ENCODE results near the gene RASEF. TPM values are rescaled to one million over a fixed set of nuclear protein-coding genes. Genes with fewer than 3 reads are reported as not detected.

The RASEF gene
- total and polyA plus RNA-seq, 2 of the 4 experiments (the other 2 are of a cell fraction), result under 0.01 to 0.05 TPM

DNA sequence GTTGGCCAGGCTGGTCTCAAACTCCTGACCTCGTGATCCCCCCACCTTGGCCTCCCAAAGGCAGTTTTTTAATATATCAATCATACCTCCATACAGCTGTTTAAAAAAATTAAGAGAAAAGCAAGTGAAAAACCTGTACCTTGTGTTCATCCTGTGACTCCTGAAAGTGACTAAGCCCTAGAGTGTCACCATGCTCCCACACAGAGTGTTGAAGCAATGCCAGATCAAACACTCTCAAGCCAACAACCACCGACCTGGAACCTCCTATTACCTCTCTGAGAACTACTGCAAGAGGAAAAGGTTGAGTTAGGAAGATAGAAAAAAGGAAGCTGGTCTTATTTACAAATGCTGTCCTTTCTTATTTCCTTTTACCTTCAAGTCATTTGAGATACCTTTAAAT, 123.5 kb downstream of the RASEF start:
- Histone ChIP-seq H2BK15ac (ENCODE audit: low read depth, low read length) (no peak overlapping the region), H4K91ac (ENCODE audit: insufficient read depth, low read depth, low read length) (no peak overlapping the region), H3K79me1 (ENCODE audit: low read depth in 1 of 2, low read length in 2 of 2) (no peaks in the 10 kb centered on the region), H3K27ac (ENCODE audit: insufficient read depth, low read length) (no peak overlapping the region), H2AK9ac (replicated peaks; ENCODE audit: low read depth, low read length, poor library complexity) (no peak overlapping the region), H2AK5ac (ENCODE audit: low read depth, low read length) (no peak overlapping the region), H4K8ac (ENCODE audit: low read depth in 2 of 2, low read length in 2 of 2) (no peak overlapping the region), H3K9me1 (ENCODE audit: insufficient read depth, low read length) (no peaks in the 10 kb centered on the region), H2AFZ (replicated peaks; ENCODE audit: low read length, poor library complexity) (no peak overlapping the region), H3K27me3 (ENCODE audit: control insufficient read depth, insufficient read depth, low read length) (no peaks in the 10 kb centered on the region), H3K4ac (ENCODE audit: low read depth, low read length) (no peak overlapping the region), H3K36me3 (ENCODE audit: control insufficient read depth, insufficient read depth, low read length) (no peaks in the 10 kb centered on the region), H2BK20ac (ENCODE audit: low read depth, low read length) (no peak overlapping the region), H3K4me1 (ENCODE audit: control insufficient read depth, insufficient read depth, low read length) (no peaks in the 10 kb centered on the region), H3K23ac (ENCODE audit: low read depth, low read length) (no peak overlapping the region), H3K9ac (ENCODE audit: low read depth, low read length) (no peak overlapping the region), H4K20me1 (ENCODE audit: insufficient read depth, low read length) (no peaks in the 10 kb centered on the region), H3K4me2 (ENCODE audit: low read depth, low read length) (no peak overlapping the region), H3K9me3 (ENCODE audit: control insufficient read depth, insufficient read depth, low read length) (no peaks in the 10 kb centered on the region), H4K5ac (ENCODE audit: low read depth, low read length) (no peak overlapping the region), H3K56ac (ENCODE audit: extremely low read depth, insufficient read depth, low read length) (no peak overlapping the region), H2BK5ac (ENCODE audit: low read depth, low read length, poor library complexity, severe bottlenecking) (no peak overlapping the region), H3K18ac (ENCODE audit: low read depth, low read length) (no peak overlapping the region), H2BK120ac (ENCODE audit: low read depth, low read length) (no peak overlapping the region), H3K14ac (replicated peaks; ENCODE audit: low read depth, low read length) (no peak overlapping the region), H3K4me3 (ENCODE audit: insufficient read depth, low read depth, low read length) (no peak overlapping the region)
- ATAC-seq (ENCODE audit: low read depth) (no peak), DNase-seq (no peak)
- no CpG with 5 or more reads among the region's 2 CpGs for WGBS, 2 experiments (ENCODE audit: extremely low coverage in 2 of 2, insufficient read length in 1 of 2)
- in situ Hi-C loops (cut with MboI; ENCODE audit: low sequenced_read_pairs), result no loop called here
- dilution Hi-C loops (cut with HindIII; ENCODE audit: low sequenced_read_pairs, unreplicated experiment), result no loop called here
- intact Hi-C loops (cut with micrococcal nuclease), result no loop called here
- TF ChIP-seq MAZ (IDR thresholded peaks at IDR 0.05; ENCODE audit: borderline replicate concordance, low read depth, low read length), result no peak
- TF ChIP-seq CTCF (conservative IDR thresholded peaks at IDR 0.05; ENCODE audit: low read depth, low read length), result no peak
- no peak for TF ChIP-seq NFE2L2 (IDR thresholded peaks at IDR 0.05; ENCODE audit: low read depth, low read length)
- no peak for TF ChIP-seq SMC3 (IDR thresholded peaks at IDR 0.05; ENCODE audit: low read depth, low read length)
- ChIA-PET POLR2A (ENCODE audit: unreplicated experiment) (no interaction called here), CTCF (no interaction called here)
- BruUV-seq (replicated peaks), result no TSS peak
